Measurements from ENCODE around the gene KLF3. TPM values are rescaled to one million over a fixed set of nuclear protein-coding genes. Genes with fewer than 3 reads are reported as not detected.

Gene KLF3
- polyA plus RNA-seq, 1 donor from 2014 or later: 12.3 TPM

- Histone ChIP-seq H2AFZ (ENCODE audit: low read depth, low read length) (no peak overlapping the region), H3K27ac (ENCODE audit: low read length) (no peak overlapping the region), H3K79me2 (replicated peaks; ENCODE audit: insufficient read depth, low read length) (no peaks in the 10 kb centered on the region), H3K27me3 (ENCODE audit: insufficient read depth, low read depth, low read length) (no peaks in the 10 kb centered on the region), H3K9ac (ENCODE audit: low read length) (no peak overlapping the region), H3K9me2 (ENCODE audit: insufficient read depth, low read length) (no peaks in the 10 kb centered on the region), H3K4me3 (ENCODE audit: low read length) (no peak overlapping the region), H3K36me3 (ENCODE audit: insufficient read depth, low read length) (peaks cover 36% of the 10 kb centered on the region), H3K4me2 (ENCODE audit: low read length) (no peak overlapping the region), H4K20me1 (ENCODE audit: insufficient read depth) (no peaks in the 10 kb centered on the region), H3F3A (ENCODE audit: insufficient read depth, low read length, poor library complexity, severe bottlenecking) (no peaks in the 10 kb centered on the region), H3K9me3 (ENCODE audit: low read length) (no peaks in the 10 kb centered on the region)
- no peak for TF ChIP-seq EP300 (conservative IDR thresholded peaks at IDR 0.05; ENCODE audit: poor library complexity, severe bottlenecking)
- no peak for TF ChIP-seq CTCF (IDR thresholded peaks at IDR 0.05; ENCODE audit: poor library complexity, severe bottlenecking)
- no peak for TF ChIP-seq POLR2AphosphoS5 (IDR thresholded peaks at IDR 0.05)
Measured at GRCh38 chr4:38691251-38692008, 27.4 kb downstream of the KLF3 start.

- Histone ChIP-seq H3K79me2 (replicated peaks; ENCODE audit: insufficient read depth, low read length) (no peaks in the 10 kb centered on the region), H2AFZ (ENCODE audit: low read depth, low read length) (no peak overlapping the region), H3K9ac (ENCODE audit: low read length) (no peak overlapping the region), H3F3A (ENCODE audit: insufficient read depth, low read length, poor library complexity, severe bottlenecking) (no peaks in the 10 kb centered on the region), H3K27ac (ENCODE audit: low read length) (no peak overlapping the region), H3K4me3 (ENCODE audit: low read length) (no peak overlapping the region), H3K36me3 (ENCODE audit: insufficient read depth, low read length) (peaks cover 39% of the 10 kb centered on the region), H3K27me3 (ENCODE audit: insufficient read depth, low read depth, low read length) (no peaks in the 10 kb centered on the region), H3K9me2 (ENCODE audit: insufficient read depth, low read length) (no peaks in the 10 kb centered on the region), H3K4me2 (ENCODE audit: low read length) (no peak overlapping the region), H4K20me1 (ENCODE audit: insufficient read depth) (no peaks in the 10 kb centered on the region), H3K9me3 (ENCODE audit: low read length) (no peaks in the 10 kb centered on the region)
- TF ChIP-seq REST (IDR thresholded peaks at IDR 0.05; ENCODE audit: borderline replicate concordance): no peak
- no peak for TF ChIP-seq POLR2AphosphoS5 (IDR thresholded peaks at IDR 0.05)
- TF ChIP-seq EP300 (conservative IDR thresholded peaks at IDR 0.05; ENCODE audit: poor library complexity, severe bottlenecking): no peak
- TF ChIP-seq EZH2 (IDR thresholded peaks at IDR 0.05; ENCODE audit: borderline replicate concordance, insufficient read depth, low read length, poor library complexity, severe bottlenecking): no peak
- TF ChIP-seq CTCF (IDR thresholded peaks at IDR 0.05; ENCODE audit: poor library complexity, severe bottlenecking): no peak
- no peak for TF ChIP-seq SMC3 (conservative IDR thresholded peaks at IDR 0.05; ENCODE audit: poor library complexity)
- TF ChIP-seq TAF1 (IDR thresholded peaks at IDR 0.05; ENCODE audit: low read depth): no peak
- TF ChIP-seq RAD21 (conservative IDR thresholded peaks at IDR 0.05): no peak
- TF ChIP-seq MXI1 (conservative IDR thresholded peaks at IDR 0.05; ENCODE audit: poor library complexity, severe bottlenecking): no peak
Measured at GRCh38 chr4:38692421-38692820, 28.4 kb downstream of the KLF3 start.

Data from neural cell (in vitro differentiated cells).